Hematopoietic multipotent progenitor cell (in vitro differentiated cells): ENCODE data around the gene CRKL. TPM values are rescaled to one million over a fixed set of nuclear protein-coding genes. Genes with fewer than 3 reads are reported as not detected.
"Not testable (repeated sequence)": the region's sequence is repeated elsewhere in the genome, so short reads cannot be mapped to it uniquely, and the experiment has no call there.

Experiments used
- DNase-seq, 3 donors: peaks; one replicate each; pipeline ENCODE4 v3.0.0-alpha.2; 2011 to 2015; ENCODE audit warnings: low read depth in 2 of 3, low spot score in 2 of 3
- total RNA-seq: library from RNA; depleted of rRNA; stranded (reverse); fragments of >200 nt; gene quantifications from one replicate; pipeline ENCODE4 v1.2.3, GENCODE V29; 2012

The CRKL gene
- total RNA-seq, 1 donor, result 36.9 TPM

- no peak for DNase-seq
Measured at GRCh38 chr22:20931126-20931654, 14.0 kb downstream of the CRKL start.

- no peak for DNase-seq
Measured at GRCh38 chr22:20933910-20934309, 16.7 kb downstream of the CRKL start.

GRCh38 chr22:20935049-20935448 is 17.8 kb downstream of the CRKL start:
- DNase-seq, result not testable (repeated sequence)

GRCh38 chr22:20935780-20936539 is 18.8 kb downstream of the CRKL start:
- not testable (repeated sequence) for DNase-seq

- no peak for DNase-seq
Measured at GRCh38 chr22:20937031-20937793, 20.0 kb downstream of the CRKL start.

GRCh38 chr22:20937794-20938671 is 20.8 kb downstream of the CRKL start:
- no peak for DNase-seq

GRCh38 chr22:20939457-20940185 is 22.4 kb downstream of the CRKL start:
- DNase-seq, result not testable (repeated sequence)

- DNase-seq, result no peak
Measured at GRCh38 chr22:20940186-20940651, 23.0 kb downstream of the CRKL start.

- no peak for DNase-seq
Measured at GRCh38 chr22:20940904-20941385, 23.7 kb downstream of the CRKL start.

GRCh38 chr22:20942203-20942902 is 25.1 kb downstream of the CRKL start:
- DNase-seq, result not testable (repeated sequence)

- DNase-seq, result no peak
Measured at GRCh38 chr22:20943104-20943933, 26.1 kb downstream of the CRKL start.

GRCh38 chr22:20944042-20944441 is 26.8 kb downstream of the CRKL start:
- no peak for DNase-seq

GRCh38 chr22:20945578-20945934 is 28.3 kb downstream of the CRKL start:
- DNase-seq, result no peak

GRCh38 chr22:20946080-20946986 is 29.1 kb downstream of the CRKL start:
- DNase-seq, result no peak

- DNase-seq, result no peak
Measured at GRCh38 chr22:20946991-20947390, 29.8 kb downstream of the CRKL start.

- no peak for DNase-seq
Measured at GRCh38 chr22:20948450-20948849, 31.2 kb downstream of the CRKL start.

- DNase-seq, result no peak
Measured at GRCh38 chr22:20948989-20949388, 31.8 kb downstream of the CRKL start.
